Neural progenitor cell (in vitro differentiated cells): Measurements from ENCODE around the gene MACIR. TPM values are rescaled to one million over a fixed set of nuclear protein-coding genes. Genes with fewer than 3 reads are reported as not detected.
A peak's percentile ranks its signal among the peaks of the same experiment; 100 is the strongest.

Experiments
- DNase-seq: peaks from one replicate; pipeline ENCODE4 v3.0.0-alpha.2; 2016; ENCODE audit warnings: low spot score
- H2AFZ ChIP-seq: fragments of 200-600 bp; sonication (generic); replicated peaks from 2 replicates; pipeline ENCODE4 v1.6.1; 2016; ENCODE audit warnings: antibody characterized with exemption
- H3F3A ChIP-seq: fragments of 200-600 bp; sonication (generic); 2 replicates; pipeline ENCODE4 v1.6.1; 2016; ENCODE audit warnings: antibody characterized with exemption, low read depth
- H3K27ac ChIP-seq: fragments of 200-600 bp; sonication (generic); 2 replicates; pipeline ENCODE4 v1.5.1; 2016; ENCODE audit warnings: mild to moderate bottlenecking
- H3K27me3 ChIP-seq: fragments of 200-600 bp; sonication (generic); 2 replicates; pipeline ENCODE4 v1.6.1; 2016; ENCODE audit warnings: mild to moderate bottlenecking, moderate library complexity
- H3K36me3 ChIP-seq: fragments of 200-600 bp; sonication (generic); 2 replicates; pipeline ENCODE4 v1.5.1; 2016
- H3K4me1 ChIP-seq: fragments of 200-600 bp; sonication (generic); 2 replicates; pipeline ENCODE4 v1.6.1; 2016; ENCODE audit warnings: mixed run types
- H3K4me2 ChIP-seq: fragments of 200-600 bp; sonication (generic); 2 replicates; pipeline ENCODE4 v1.6.1; 2016
- H3K4me3 ChIP-seq: fragments of 200-600 bp; sonication (generic); 2 replicates; pipeline ENCODE4 v1.5.1; 2016
- H3K79me2 ChIP-seq: fragments of 200-600 bp; sonication (generic); 2 replicates; pipeline ENCODE4 v1.6.1; 2016; ENCODE audit warnings: low read depth
- H3K9ac ChIP-seq: fragments of 200-600 bp; sonication (generic); 2 replicates; pipeline ENCODE4 v1.6.1; 2016
- H3K9me3 ChIP-seq: fragments of 200-600 bp; sonication (generic); 2 replicates; pipeline ENCODE4 v1.5.1; 2016; ENCODE audit warnings: low read depth
- H4K20me1 ChIP-seq: fragments of 200-600 bp; sonication (generic); 2 replicates; pipeline ENCODE4 v1.6.1; 2016; ENCODE audit warnings: low read depth
- H3K27ac Mint-ChIP-seq: 3 replicates; pipeline ENCODE4 v1.8.0; 2021; ENCODE audit warnings: mixed read lengths
- H3K27me3 Mint-ChIP-seq: 2 replicates; pipeline ENCODE4 v1.8.0; 2022; ENCODE audit warnings: low read depth, mild to moderate bottlenecking, inconsistent platforms, moderate library complexity, mixed read lengths; ENCODE audit not compliant: insufficient read depth
- H3K36me3 Mint-ChIP-seq: 3 replicates; pipeline ENCODE4 v1.8.0; 2021; ENCODE audit warnings: mixed read lengths
- H3K4me1 Mint-ChIP-seq: 3 replicates; pipeline ENCODE4 v1.8.0; 2021; ENCODE audit warnings: mixed read lengths
- H3K4me3 Mint-ChIP-seq: 3 replicates; pipeline ENCODE4 v1.8.0; 2021; ENCODE audit warnings: mild to moderate bottlenecking, moderate library complexity, mixed read lengths
- H3K9me3 Mint-ChIP-seq: 3 replicates; pipeline ENCODE4 v1.8.0; 2020; ENCODE audit warnings: mixed read lengths
- CTCF ChIP-seq: fragments of 200-600 bp; sonication (generic); IDR thresholded peaks from 2 replicates; pipeline ENCODE4 v1.5.1; 2017; ENCODE audit warnings: antibody characterized with exemption, mild to moderate bottlenecking
- EZH2 ChIP-seq: fragments of 200-600 bp; sonication (generic); IDR thresholded peaks from 2 replicates; pipeline ENCODE4 v1.6.1; 2017; ENCODE audit warnings: antibody characterized with exemption, mild to moderate bottlenecking, moderate library complexity
- EZH2phosphoT487 ChIP-seq: fragments of 200-600 bp; sonication (generic); IDR thresholded peaks from 2 replicates; pipeline ENCODE4 v1.6.1; 2017; ENCODE audit warnings: antibody characterized with exemption
- total RNA-seq: library from RNA; depleted of rRNA; stranded (reverse); fragments of >200 nt; gene quantifications from 2 replicates; pipeline ENCODE4 v1.2.3, GENCODE V29; 2015; ENCODE audit warnings: low replicate concordance

Gene MACIR
- total RNA-seq, 1 donor from 2014 or later, result 26.3 TPM

- no peaks in the 10 kb centered on the region for H3K79me2 ChIP-seq
- no peak overlapping the region for H3K9ac ChIP-seq
- H3K4me1 Mint-ChIP-seq, result peaks cover 18% of the 10 kb centered on the region
- no peaks in the 10 kb centered on the region for H3K27me3 Mint-ChIP-seq
- no peak overlapping the region for H3K27ac Mint-ChIP-seq
- peak overlapping the region; percentile 13 for H3K4me3 ChIP-seq
- H3K9me3 ChIP-seq, result no peaks in the 10 kb centered on the region
- H3F3A ChIP-seq, result no peaks in the 10 kb centered on the region
- peak; percentile 7 for DNase-seq
- no peak overlapping the region for H3K4me3 Mint-ChIP-seq
- no peaks in the 10 kb centered on the region for H3K36me3 Mint-ChIP-seq
- peak overlapping the region; percentile 55 for H3K4me2 ChIP-seq
- no peak for TF ChIP-seq CTCF
- no peak for TF ChIP-seq EZH2
- TF ChIP-seq EZH2phosphoT487, result no peak
- H3K9me3 Mint-ChIP-seq, result no peaks in the 10 kb centered on the region
- peak overlapping the region; percentile 88 for H2AFZ ChIP-seq
- no peak overlapping the region for H3K27ac ChIP-seq
- no peaks in the 10 kb centered on the region for H3K27me3 ChIP-seq
- H3K4me1 ChIP-seq, result peaks cover 26% of the 10 kb centered on the region
- H3K36me3 ChIP-seq, result no peaks in the 10 kb centered on the region
- H4K20me1 ChIP-seq, result no peaks in the 10 kb centered on the region
Observed at GRCh38 chr5:103298607-103299188, 40.1 kb downstream of the MACIR start.

GRCh38 chr5:103305809-103306208 lies 47.2 kb downstream of the MACIR start:
- H3K27me3 ChIP-seq, result no peaks in the 10 kb centered on the region
- no peaks in the 10 kb centered on the region for H3K36me3 Mint-ChIP-seq
- no peaks in the 10 kb centered on the region for H3F3A ChIP-seq
- no peak overlapping the region for H3K9ac ChIP-seq
- H4K20me1 ChIP-seq, result no peaks in the 10 kb centered on the region
- H3K4me2 ChIP-seq, result no peak overlapping the region
- no peak overlapping the region for H3K27ac Mint-ChIP-seq
- H3K4me3 Mint-ChIP-seq, result no peak overlapping the region
- H3K4me1 Mint-ChIP-seq, result no peaks in the 10 kb centered on the region
- no peak for DNase-seq
- H2AFZ ChIP-seq, result no peak overlapping the region
- H3K79me2 ChIP-seq, result no peaks in the 10 kb centered on the region
- no peak overlapping the region for H3K27ac ChIP-seq
- no peaks in the 10 kb centered on the region for H3K9me3 Mint-ChIP-seq
- no peak overlapping the region for H3K4me3 ChIP-seq
- no peaks in the 10 kb centered on the region for H3K36me3 ChIP-seq
- no peaks in the 10 kb centered on the region for H3K9me3 ChIP-seq
- no peaks in the 10 kb centered on the region for H3K27me3 Mint-ChIP-seq
- TF ChIP-seq EZH2phosphoT487, result no peak
- TF ChIP-seq EZH2, result no peak
- TF ChIP-seq CTCF, result no peak
- H3K4me1 ChIP-seq, result no peaks in the 10 kb centered on the region

GRCh38 chr5:103307470-103307869 lies 48.9 kb downstream of the MACIR start:
- no peaks in the 10 kb centered on the region for H3K36me3 Mint-ChIP-seq
- no peak overlapping the region for H3K9ac ChIP-seq
- H3K4me1 Mint-ChIP-seq, result no peaks in the 10 kb centered on the region
- H3K4me3 Mint-ChIP-seq, result no peak overlapping the region
- H3K27me3 ChIP-seq, result no peaks in the 10 kb centered on the region
- no peaks in the 10 kb centered on the region for H3F3A ChIP-seq
- H3K4me1 ChIP-seq, result no peaks in the 10 kb centered on the region
- no peak overlapping the region for H3K4me3 ChIP-seq
- no peaks in the 10 kb centered on the region for H3K27me3 Mint-ChIP-seq
- H3K4me2 ChIP-seq, result no peak overlapping the region
- no peaks in the 10 kb centered on the region for H3K9me3 Mint-ChIP-seq
- no peaks in the 10 kb centered on the region for H4K20me1 ChIP-seq
- H2AFZ ChIP-seq, result no peak overlapping the region
- no peak for TF ChIP-seq EZH2phosphoT487
- H3K36me3 ChIP-seq, result no peaks in the 10 kb centered on the region
- no peaks in the 10 kb centered on the region for H3K9me3 ChIP-seq
- H3K79me2 ChIP-seq, result no peaks in the 10 kb centered on the region
- no peak overlapping the region for H3K27ac Mint-ChIP-seq
- DNase-seq, result no peak
- no peak overlapping the region for H3K27ac ChIP-seq

GRCh38 chr5:103308774-103309173 lies 50.2 kb downstream of the MACIR start:
- DNase-seq, result no peak
- no peaks in the 10 kb centered on the region for H3F3A ChIP-seq

More at GRCh38 chr5:103308774-103309173, 50.2 kb downstream of the MACIR start:
- Histone ChIP-seq H3K27ac (no peak overlapping the region), H3K4me3 (no peak overlapping the region), H3K36me3 (no peaks in the 10 kb centered on the region), H4K20me1 (no peaks in the 10 kb centered on the region), H3K9me3 (no peaks in the 10 kb centered on the region), H3K27me3 (no peaks in the 10 kb centered on the region), H3K79me2 (no peaks in the 10 kb centered on the region), H2AFZ (no peak overlapping the region), H3K4me1 (no peaks in the 10 kb centered on the region), H3K4me2 (no peak overlapping the region), H3K9ac (no peak overlapping the region)
- no peak overlapping the region for H3K27ac Mint-ChIP-seq
- H3K36me3 Mint-ChIP-seq, result no peaks in the 10 kb centered on the region
- H3K9me3 Mint-ChIP-seq, result no peaks in the 10 kb centered on the region
- no peaks in the 10 kb centered on the region for H3K27me3 Mint-ChIP-seq
- H3K4me3 Mint-ChIP-seq, result no peak overlapping the region
- TF ChIP-seq CTCF, result no peak
- TF ChIP-seq EZH2, result no peak
- no peak for TF ChIP-seq EZH2phosphoT487
- peaks cover 5% of the 10 kb centered on the region for H3K4me1 Mint-ChIP-seq
